H9 (cell line): ENCODE measurements around the gene BARD1. TPM values are rescaled to one million over a fixed set of nuclear protein-coding genes. Genes with fewer than 3 reads are reported as not detected.

ENCODE experiments used
- DNase-seq: peaks from one replicate; pipeline ENCODE4 v3.0.0-alpha.2; 2017
- H2AFZ ChIP-seq: one replicate; pipeline ENCODE4 v1.6.1; 2013; ENCODE audit warnings: mild to moderate bottlenecking, low read length, control low read depth, moderate library complexity
- H2AK5ac ChIP-seq: 2 replicates; pipeline ENCODE4 v1.6.1; 2013; ENCODE audit warnings: low read length, control low read depth, mixed read lengths; ENCODE audit not compliant: insufficient read length
- H2BK120ac ChIP-seq: one replicate; pipeline ENCODE4 v1.6.1; 2013; ENCODE audit warnings: low read depth, mild to moderate bottlenecking, low read length, control low read depth, inconsistent platforms; ENCODE audit not compliant: poor library complexity, severe bottlenecking
- H2BK12ac ChIP-seq: 2 replicates; pipeline ENCODE4 v1.6.1; 2013; ENCODE audit warnings: low read length, control low read depth, mixed read lengths, low read depth; ENCODE audit not compliant: insufficient read length
- H2BK15ac ChIP-seq: 2 replicates; pipeline ENCODE4 v1.6.1; 2013; ENCODE audit warnings: low read depth, low read length, control low read depth
- H2BK20ac ChIP-seq: one replicate; pipeline ENCODE4 v1.6.1; 2013; ENCODE audit warnings: low read depth, mild to moderate bottlenecking, low read length, control low read depth, inconsistent platforms; ENCODE audit not compliant: poor library complexity, severe bottlenecking
- H2BK5ac ChIP-seq: 2 replicates; pipeline ENCODE4 v1.6.1; 2013; ENCODE audit warnings: low read length, control low read depth, mixed read lengths; ENCODE audit not compliant: insufficient read length
- H3K14ac ChIP-seq: 2 replicates; pipeline ENCODE4 v1.6.1; 2013; ENCODE audit warnings: low read length, control low read depth; ENCODE audit not compliant: insufficient read depth
- H3K18ac ChIP-seq: 2 replicates; pipeline ENCODE4 v1.6.1; 2013; ENCODE audit warnings: low read depth, mild to moderate bottlenecking, mixed read lengths, low read length, control low read depth; ENCODE audit not compliant: insufficient read length
- H3K23ac ChIP-seq: 2 replicates; pipeline ENCODE4 v1.6.1; 2013; ENCODE audit warnings: low read length, control low read depth, mixed read lengths, low read depth; ENCODE audit not compliant: insufficient read length
- H3K23me2 ChIP-seq: 2 replicates; pipeline ENCODE4 v1.6.1; 2013; ENCODE audit warnings: low read depth, mild to moderate bottlenecking, mixed read lengths, low read length, control low read depth; ENCODE audit not compliant: insufficient read length, poor library complexity, severe bottlenecking
- H3K27ac ChIP-seq: 2 replicates; pipeline ENCODE4 v1.5.1; 2013; ENCODE audit warnings: low read length, control low read depth, mixed read lengths, low read depth; ENCODE audit not compliant: insufficient read length
- H3K27me3 ChIP-seq: 2 replicates; pipeline ENCODE4 v1.6.1; 2013; ENCODE audit warnings: low read length, control low read depth, inconsistent platforms; ENCODE audit not compliant: insufficient read depth
- H3K4ac ChIP-seq: 2 replicates; pipeline ENCODE4 v1.6.1; 2013; ENCODE audit warnings: low read depth, mild to moderate bottlenecking, control low read depth, inconsistent platforms, low read length, moderate library complexity
- H3K4me1 ChIP-seq: 2 replicates; pipeline ENCODE4 v1.6.1; 2013; ENCODE audit warnings: low read length, control low read depth, inconsistent platforms; ENCODE audit not compliant: insufficient read depth
- H3K4me2 ChIP-seq: 2 replicates; pipeline ENCODE4 v1.6.1; 2013; ENCODE audit warnings: low read length, control low read depth, mixed read lengths; ENCODE audit not compliant: insufficient read length, insufficient read depth
- H3K56ac ChIP-seq: 2 replicates; pipeline ENCODE4 v1.6.1; 2013; ENCODE audit warnings: low read depth, mild to moderate bottlenecking, mixed read lengths, low read length, control low read depth; ENCODE audit not compliant: insufficient read length
- H3K79me1 ChIP-seq: 2 replicates; pipeline ENCODE4 v1.6.1; 2013; ENCODE audit warnings: low read depth, mild to moderate bottlenecking, moderate library complexity, low read length, control low read depth, inconsistent platforms; ENCODE audit not compliant: insufficient read depth, poor library complexity, severe bottlenecking
- H3K79me2 ChIP-seq: 2 replicates; pipeline ENCODE4 v1.6.1; 2013; ENCODE audit warnings: low read length, control low read depth, inconsistent platforms; ENCODE audit not compliant: insufficient read depth
- H3K9ac ChIP-seq: 2 replicates; pipeline ENCODE4 v1.6.1; 2013; ENCODE audit warnings: low read length, control low read depth, mixed read lengths; ENCODE audit not compliant: insufficient read length; ENCODE audit errors: extremely low read depth
- H3K9me3 ChIP-seq: one replicate; pipeline ENCODE4 v1.6.1; 2013; ENCODE audit warnings: low read depth, low read length, inconsistent platforms; ENCODE audit not compliant: control insufficient read depth
- H3T11ph ChIP-seq: one replicate; pipeline ENCODE4 v1.6.1; 2013; ENCODE audit warnings: mild to moderate bottlenecking, low read length, control low read depth, inconsistent platforms
- H4K20me1 ChIP-seq: one replicate; pipeline ENCODE4 v1.6.1; 2013; ENCODE audit not compliant: control insufficient read depth, insufficient read length, insufficient read depth
- H4K5ac ChIP-seq: 2 replicates; pipeline ENCODE4 v1.6.1; 2013; ENCODE audit warnings: low read depth, mild to moderate bottlenecking, mixed read lengths, low read length, control low read depth; ENCODE audit not compliant: insufficient read length
- H4K8ac ChIP-seq: replicated peaks from 2 replicates; pipeline ENCODE4 v1.6.1; 2013; ENCODE audit warnings: low read length, control low read depth, mixed read lengths, low read depth; ENCODE audit not compliant: insufficient read length
- H4K91ac ChIP-seq: 2 replicates; pipeline ENCODE4 v1.6.1; 2013; ENCODE audit warnings: low read depth, mild to moderate bottlenecking, moderate library complexity, mixed read lengths, low read length, control low read depth; ENCODE audit not compliant: insufficient read length
- H3K27ac Mint-ChIP-seq, 3 experiments: 2 replicates in 2 of 3; 3 replicates in 1 of 3; pipeline ENCODE4 v1.8.0; 2020 to 2021; ENCODE audit warnings: mixed read lengths in 3 of 3, mild to moderate bottlenecking in 1 of 3, moderate library complexity in 1 of 3
- H3K27me3 Mint-ChIP-seq: 2 replicates; pipeline ENCODE4 v1.8.0; 2021; ENCODE audit warnings: low read depth, mild to moderate bottlenecking, moderate library complexity, mixed read lengths
- H3K36me3 Mint-ChIP-seq, 3 experiments: 2 replicates in 2 of 3; 3 replicates in 1 of 3; pipeline ENCODE4 v1.8.0; 2020 to 2021; ENCODE audit warnings: low read depth in 3 of 3, mixed read lengths in 3 of 3; ENCODE audit not compliant: insufficient read depth in 1 of 3
- H3K4me1 Mint-ChIP-seq, 2 experiments: 2 replicates each; pipeline ENCODE4 v1.8.0; 2020; ENCODE audit warnings: mixed read lengths in 2 of 2
- H3K4me3 Mint-ChIP-seq, 2 experiments: 2 replicates in 1 of 2; 3 replicates in 1 of 2; pipeline ENCODE4 v1.8.0; 2020 to 2021; ENCODE audit warnings: mild to moderate bottlenecking in 2 of 2, mixed read lengths in 2 of 2, moderate library complexity in 1 of 2
- H3K9me3 Mint-ChIP-seq, 2 experiments: 2 replicates in 1 of 2; 3 replicates in 1 of 2; pipeline ENCODE4 v1.8.0; 2020; ENCODE audit warnings: mild to moderate bottlenecking in 2 of 2, mixed read lengths in 2 of 2, moderate library complexity in 1 of 2
- CTCF ChIP-seq: fragments of 200-600 bp; sonication (generic); conservative IDR thresholded peaks from 3 replicates; pipeline ENCODE4 v1.8.0; 2021; ENCODE audit warnings: antibody characterized with exemption, mild to moderate bottlenecking
- WGBS: extraction: QIAGEN DNeasy Blood & Tissue Kit; methylation state at CpG from one replicate; pipeline ENCODE4 v1.1.7; 2013; ENCODE audit warnings: missing lambda C conversion rate, low lambda C conversion rate, mixed read lengths; ENCODE audit not compliant: insufficient read length; ENCODE audit errors: extremely low coverage; 5-methylcytosine and 5-hydroxymethylcytosine counted together
- total RNA-seq: library from RNA; stranded (reverse); gene quantifications from 2 replicates; pipeline ENCODE4 v1.2.1, GENCODE V29; 2021

Gene BARD1
- total RNA-seq, 1 experiment from 2014 or later = 30.6 TPM

GRCh38 chr2:214809751-214810564, 475 bp upstream of the BARD1 start:
- Histone ChIP-seq H3K79me1 (peaks cover 5% of the 10 kb centered on the region), H3K4ac (no peak overlapping the region), H3K79me2 (peaks cover 14% of the 10 kb centered on the region; the same call in 1 of the 2 replicates), H3K56ac (no peak overlapping the region), H3K23ac (no peak overlapping the region), H4K91ac (no peak overlapping the region), H3K9me3 (no peaks in the 10 kb centered on the region), H3K27me3 (no peaks in the 10 kb centered on the region; the same call in 1 of the 2 replicates), H3K18ac (no peak overlapping the region), H4K8ac (no peak overlapping the region), H3K27ac (no peak overlapping the region), H3K23me2 (peaks cover 5% of the 10 kb centered on the region), H2BK12ac (no peak overlapping the region), H2BK20ac (no peak overlapping the region), H3K4me2 (peak overlapping the region; percentile 89), H2BK120ac (no peak overlapping the region), H3K9ac (peak overlapping the region; percentile 57), H4K20me1 (no peaks in the 10 kb centered on the region), H2BK5ac (no peak overlapping the region), H2AFZ (no peak overlapping the region), H3K4me1 (peaks cover 12% of the 10 kb centered on the region; the same call in 1 of the 2 replicates), H4K5ac (no peak overlapping the region), H2AK5ac (no peak overlapping the region), H3K14ac (no peak overlapping the region), H3T11ph (no peak overlapping the region), H2BK15ac (no peak overlapping the region)
- Mint-ChIP-seq H3K27ac (peak overlapping the region; percentile 72 to 91 (median 72); a peak in 6 of 7 replicates), H3K36me3 (peaks cover 3 to 11% (median 7%) of the 10 kb centered on the region in 3 experiments; a peak in 4 of 7 replicates), H3K4me3 (peak overlapping the region; percentile 90 to 97), H3K9me3 (peaks cover 0 to 2% of the 10 kb centered on the region in 2 experiments; a peak in 1 of 5 replicates), H3K4me1 (peaks cover 44 to 45% of the 10 kb centered on the region in 2 experiments), H3K27me3 (peaks cover 10% of the 10 kb centered on the region)
- no CpG with 5 or more reads among the region's 63 CpGs for WGBS
- no peak for TF ChIP-seq CTCF
- DNase-seq = peak; percentile 99
